A549 treated with RU486 at 1 μM for 4 hours (cell line): Measurements from ENCODE around the gene C14orf180. TPM values are rescaled to one million over a fixed set of nuclear protein-coding genes. Genes with fewer than 3 reads are reported as not detected.

Experiments used
- total RNA-seq: library from RNA; stranded (reverse); fragments of 200-300 nt; extraction: Qiagen RNA extraction; gene quantifications from 5 replicates; pipeline ENCODE4 v1.2.3, GENCODE V29; 2022; ENCODE audit warnings: low read depth

Gene C14orf180
- total RNA-seq: not detected in 5 replicates

GRCh38 chr14:104579507-104579906 lies at the start of gene C14orf180:
TSS of gene C14orf180 (plus strand) at chr14:104579764. CDS start at chr14:104586431, 6,667 bp downstream.

GRCh38 chr14:104604458-104605449 lies 25.2 kb downstream of the C14orf180 start, which contains the start of gene TMEM179:
TSS of gene TMEM179 (minus strand) at chr14:104604772. CDS start at chr14:104604741, 31 bp downstream.

Other genes with a start within 250 kb of the C14orf180 start
- 0.16 to 0.46 TPM (median 0.35 TPM) in 5 replicates for gene TMEM179, start 25.0 kb downstream of the C14orf180 start, total RNA-seq
- 76.5 to 152 TPM (median 135 TPM) in 5 replicates for gene INF2, start 109.9 kb downstream of the C14orf180 start, total RNA-seq
- gene ADSS1, start 144.5 kb downstream of the C14orf180 start, total RNA-seq: 4.5 to 7.8 TPM (median 6.2 TPM) in 5 replicates
- gene SIVA1, start 173.4 kb downstream of the C14orf180 start, total RNA-seq: 123 to 208 TPM (median 180 TPM) in 5 replicates
- 84.1 to 113 TPM (median 101 TPM) in 5 replicates for gene AKT1, start 216.0 kb downstream of the C14orf180 start, total RNA-seq
- 2.0 to 3.8 TPM (median 3.6 TPM) in 5 replicates for gene ZBTB42, start 221.3 kb downstream of the C14orf180 start, total RNA-seq